HG03521 (cell line): Measurements from ENCODE around the gene ALDH9A1.
"Not testable (repeated sequence)": the region's sequence is repeated elsewhere in the genome, so short reads cannot be mapped to it uniquely, and the experiment has no call there.

Experiments used
- ATAC-seq: cut with Tn5 transposase; IDR thresholded peaks from one replicate; pipeline ENCODE4 v1.9.1; 2021; ENCODE audit warnings: mild to moderate bottlenecking, moderate library complexity; ENCODE audit not compliant: unreplicated experiment

Gene ALDH9A1

GRCh38 chr1:165697881-165698760 lies at the start of gene ALDH9A1:
ALDH9A1 (minus strand) TSS chr1:165698562; CDS start chr1:165698558, 4 bp downstream.
- ATAC-seq: peak; percentile 91

- ATAC-seq: no peak
Measured at GRCh38 chr1:165747632-165748447, 49.5 kb upstream of the ALDH9A1 start.

DNA sequence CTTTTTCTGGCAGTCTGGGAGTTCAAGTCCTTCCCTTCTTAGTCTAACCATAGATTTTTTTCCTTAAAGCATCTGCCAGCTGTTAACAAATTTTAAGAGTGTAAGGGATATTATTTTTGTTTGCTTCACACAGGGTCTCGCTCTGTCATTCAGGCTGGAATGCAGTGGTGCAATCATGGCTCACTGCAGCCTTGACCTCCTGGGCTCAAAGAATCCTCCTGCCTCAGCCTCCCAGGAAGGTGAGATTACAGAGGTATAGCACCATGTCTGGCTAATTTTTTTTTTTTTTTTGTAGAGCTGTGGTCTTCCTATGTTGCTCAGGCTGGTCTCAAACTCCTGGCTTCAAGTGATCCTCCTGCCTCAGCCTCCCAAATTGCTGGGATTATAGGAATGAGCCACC lies 46.6 kb upstream of the ALDH9A1 start:
- not testable (repeated sequence) for ATAC-seq

DNA sequence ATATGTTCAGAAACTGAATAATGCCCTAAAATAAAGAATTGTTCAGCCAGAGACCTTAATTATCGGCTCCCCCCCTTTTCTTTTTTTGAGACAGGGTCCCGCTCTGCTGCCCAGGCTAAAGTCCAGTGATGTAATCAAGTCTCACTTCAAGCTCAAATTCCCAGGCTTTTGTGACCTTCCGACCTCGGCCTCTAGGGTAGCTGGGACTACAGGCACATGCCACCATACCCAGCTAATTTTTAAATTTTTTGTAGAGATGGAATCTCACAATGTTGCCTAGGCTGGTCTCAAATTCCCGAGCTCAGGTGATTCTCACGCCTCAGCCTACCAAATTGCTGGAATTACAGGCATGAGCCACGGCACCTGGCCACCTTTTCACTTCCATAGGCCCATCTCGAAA lies 43.8 kb upstream of the ALDH9A1 start:
- no peak for ATAC-seq

- ATAC-seq: peak; percentile 98
Measured at GRCh38 chr1:165738794-165739193, 40.4 kb upstream of the ALDH9A1 start.

DNA sequence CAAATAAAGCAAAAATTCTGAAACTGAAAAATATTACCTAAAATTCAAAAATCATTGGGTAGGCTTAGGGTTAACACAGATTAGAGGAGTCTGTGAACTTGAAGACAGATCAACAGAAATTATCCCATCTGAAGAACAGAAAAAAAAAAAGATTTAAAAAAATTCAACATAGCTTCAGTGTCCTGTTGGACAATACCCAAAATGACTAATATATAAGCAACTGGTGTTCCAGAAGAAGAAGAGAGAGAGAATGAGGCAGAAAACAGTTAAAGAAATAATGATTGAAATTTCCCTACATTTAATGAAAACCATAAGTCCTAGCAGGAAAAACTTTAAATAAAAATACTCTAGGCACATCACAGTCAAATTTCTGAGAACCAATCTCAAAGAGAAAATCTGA lies 38.8 kb upstream of the ALDH9A1 start:
- ATAC-seq: no peak

- ATAC-seq: no peak
Measured at GRCh38 chr1:165734906-165735305, 36.5 kb upstream of the ALDH9A1 start.

DNA sequence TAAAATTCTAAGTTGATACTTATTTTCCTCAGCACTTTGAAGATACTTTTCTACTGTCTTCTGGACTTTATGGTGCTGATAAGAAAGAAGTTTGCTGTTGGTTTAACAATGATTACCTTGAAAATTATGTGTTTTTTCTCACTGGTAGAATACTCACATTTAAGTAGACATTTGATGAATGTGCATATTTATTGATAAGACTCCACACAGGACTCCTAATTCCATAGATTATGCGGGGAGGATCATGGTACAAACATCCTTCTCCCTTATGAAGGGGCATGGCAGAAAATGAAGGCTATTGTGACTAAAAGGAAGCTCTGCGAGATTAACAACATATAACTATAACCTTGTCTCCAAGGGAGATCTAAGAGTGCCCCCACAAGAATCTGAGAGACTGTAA lies 28.5 kb upstream of the ALDH9A1 start:
- ATAC-seq: no peak

DNA sequence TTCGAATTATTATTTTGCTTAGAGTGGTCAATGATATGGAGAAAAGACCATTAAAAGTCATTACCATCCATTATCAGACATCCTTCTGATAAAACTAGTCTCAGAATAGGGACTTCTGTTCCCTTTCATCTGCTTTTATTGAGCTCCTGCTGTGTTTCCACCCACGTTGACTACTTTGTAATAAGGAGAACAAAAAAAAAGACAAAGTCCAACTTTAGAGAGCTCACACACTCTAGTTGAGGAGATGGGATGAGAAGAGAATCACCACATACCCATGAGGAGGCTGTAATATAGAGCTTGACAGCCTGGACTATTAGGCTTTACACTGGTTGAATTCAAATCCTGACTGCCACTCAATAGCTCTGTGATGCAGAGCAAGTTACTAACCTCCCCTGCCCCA lies 27.8 kb upstream of the ALDH9A1 start:
- ATAC-seq: no peak

- ATAC-seq: no peak
Measured at GRCh38 chr1:165717918-165718515, 19.7 kb upstream of the ALDH9A1 start.

DNA sequence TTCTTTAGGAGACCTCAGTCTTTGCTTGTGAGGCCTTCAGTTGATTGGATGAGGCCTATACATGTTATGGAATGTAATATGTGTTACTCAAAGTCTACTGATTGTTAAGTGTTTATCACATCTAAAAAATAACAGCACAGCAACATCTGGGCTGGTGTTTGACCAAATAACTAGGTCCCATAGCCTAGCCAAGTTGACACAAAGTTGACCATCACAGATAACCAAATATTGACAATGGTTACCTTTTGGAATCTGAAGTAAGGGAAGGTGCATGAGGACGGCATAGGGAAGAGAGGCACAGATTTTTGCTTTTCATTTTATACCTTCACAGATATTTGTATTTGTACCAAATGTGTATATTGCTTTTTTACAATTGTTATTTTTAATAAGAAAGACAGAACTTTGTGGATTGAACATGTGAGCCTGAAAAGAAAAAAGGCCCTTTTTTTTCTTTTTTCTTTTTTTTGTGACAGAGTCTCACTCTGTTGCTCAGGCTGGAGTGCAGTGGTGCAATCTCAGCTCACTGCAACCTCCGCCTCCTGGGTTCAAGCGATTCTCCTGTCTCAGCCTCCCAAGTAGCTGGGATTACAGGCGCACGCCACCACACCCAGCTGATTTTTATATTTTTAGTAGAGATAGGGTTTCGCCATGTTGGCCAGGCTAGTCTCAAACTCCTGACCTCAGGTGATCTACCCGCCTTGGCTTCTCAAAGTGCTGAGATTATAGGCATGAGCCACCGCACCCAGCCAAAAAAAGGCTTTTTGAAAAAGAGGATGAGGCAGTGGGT lies 18.1 kb upstream of the ALDH9A1 start:
- ATAC-seq: not testable (repeated sequence)

DNA sequence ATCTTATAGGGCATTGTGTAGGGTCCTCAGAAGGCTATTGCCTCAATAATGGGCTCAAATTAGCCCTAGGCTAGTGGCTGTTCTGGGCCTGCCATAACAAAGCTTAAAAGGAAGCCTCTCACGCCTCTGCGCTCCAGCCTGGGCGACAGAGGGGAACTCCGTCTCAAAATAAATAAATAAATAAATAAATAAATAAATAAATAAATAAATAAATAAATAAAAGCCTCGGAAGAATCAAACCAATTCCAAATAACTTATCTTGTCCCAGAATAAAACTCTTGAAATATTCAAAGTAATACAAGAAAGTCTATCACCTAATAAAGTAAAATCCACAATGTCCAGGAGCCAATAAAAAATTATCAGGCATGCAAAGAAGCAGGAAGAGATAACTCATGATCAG lies 14.4 kb upstream of the ALDH9A1 start:
- no peak for ATAC-seq

- no peak for ATAC-seq
Measured at GRCh38 chr1:165707984-165708706, 9.8 kb upstream of the ALDH9A1 start.

DNA sequence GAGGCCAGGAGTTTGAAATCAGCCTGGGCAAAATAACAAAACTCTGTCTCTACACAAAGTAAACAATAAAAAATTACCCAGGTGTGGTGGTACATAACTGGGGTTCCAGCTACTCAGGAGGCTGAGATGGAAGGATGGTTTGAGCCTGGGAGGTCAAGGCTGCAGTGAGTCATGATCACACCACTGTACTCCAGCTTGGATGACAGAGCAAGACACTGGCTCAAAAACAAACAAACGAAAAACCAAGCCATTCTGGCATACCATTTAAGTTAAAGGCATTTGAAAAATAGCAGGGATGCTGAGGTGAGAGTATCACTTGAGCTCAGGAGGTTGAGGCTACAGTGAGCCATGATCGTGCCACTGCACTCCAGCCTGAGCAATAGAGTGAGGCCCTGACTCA lies 5.3 kb upstream of the ALDH9A1 start:
- no peak for ATAC-seq

GRCh38 chr1:165701922-165702321 lies 3.6 kb upstream of the ALDH9A1 start:
- ATAC-seq: not testable (repeated sequence)

DNA sequence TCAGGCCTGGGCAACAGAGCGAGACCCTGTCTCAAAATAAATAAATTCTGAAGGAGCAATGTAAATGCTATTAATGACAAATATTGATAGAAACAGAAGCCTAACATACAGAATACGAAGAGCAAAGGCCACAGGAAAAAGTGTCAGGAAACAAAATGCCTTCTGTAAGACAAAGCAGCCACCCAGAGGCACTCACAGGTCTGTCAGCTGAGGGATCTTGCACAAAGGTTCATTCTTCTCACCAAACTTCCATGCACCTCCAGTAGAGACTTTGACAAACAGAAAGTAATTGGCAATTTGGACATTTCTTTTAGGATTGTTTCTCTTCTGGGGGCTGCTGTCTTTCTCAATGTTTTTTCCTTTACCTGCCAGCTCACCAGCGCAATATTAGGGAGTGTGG lies 1.2 kb upstream of the ALDH9A1 start:
- ATAC-seq: no peak

GRCh38 chr1:165698761-165699052 lies 345 bp upstream of the ALDH9A1 start:
- no peak for ATAC-seq

DNA sequence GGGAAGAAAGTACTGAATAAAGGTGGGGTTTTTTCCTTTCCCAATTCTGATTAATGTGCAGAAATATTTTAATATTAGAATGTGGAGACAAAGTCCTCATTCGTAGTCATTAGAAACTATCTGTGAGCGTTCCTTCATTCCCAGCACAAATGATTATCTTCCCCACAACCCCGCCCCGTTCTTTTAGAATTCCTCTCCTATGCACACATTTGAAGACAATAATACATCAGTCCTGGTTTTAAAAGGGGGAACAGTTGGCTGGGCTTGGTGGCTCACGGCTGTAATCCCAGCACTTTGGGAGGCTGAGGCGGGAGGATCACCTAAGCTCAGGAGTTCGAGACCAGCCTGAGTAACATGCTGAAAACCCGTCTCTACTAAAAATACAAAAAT lies 876 bp downstream of the ALDH9A1 start:
- no peak for ATAC-seq

GRCh38 chr1:165696625-165697100 lies 1.7 kb downstream of the ALDH9A1 start:
- ATAC-seq: no peak

GRCh38 chr1:165695031-165695430 lies 3.3 kb downstream of the ALDH9A1 start:
- no peak for ATAC-seq
